GM19438 (cell line): Measurements from ENCODE around the gene CELA2A.
"Not testable (repeated sequence)": the region's sequence is repeated elsewhere in the genome, so short reads cannot be mapped to it uniquely, and the experiment has no call there.

Experiments used
- ATAC-seq: cut with Tn5 transposase; IDR thresholded peaks from one replicate; pipeline ENCODE4 v1.9.1; 2021; ENCODE audit warnings: low read depth; ENCODE audit not compliant: unreplicated experiment

The CELA2A gene

GRCh38 chr1:15465674-15466073 is 9.1 kb downstream of the CELA2A start:
- ATAC-seq = no peak

GRCh38 chr1:15466955-15467625 is 10.6 kb downstream of the CELA2A start:
- ATAC-seq = not testable (repeated sequence)

GRCh38 chr1:15468145-15468544 is 11.6 kb downstream of the CELA2A start:
- ATAC-seq = no peak

GRCh38 chr1:15469361-15469760 is 12.8 kb downstream of the CELA2A start:
- ATAC-seq = no peak

GRCh38 chr1:15469821-15470448 is 13.4 kb downstream of the CELA2A start:
- not testable (repeated sequence) for ATAC-seq

- not testable (repeated sequence) for ATAC-seq
Measured at GRCh38 chr1:15471067-15471466, 14.5 kb downstream of the CELA2A start.

- not testable (repeated sequence) for ATAC-seq
Measured at GRCh38 chr1:15471723-15472122, 15.2 kb downstream of the CELA2A start.

- no peak for ATAC-seq
Measured at GRCh38 chr1:15472587-15472986, 16.1 kb downstream of the CELA2A start.

GRCh38 chr1:15475752-15476314 is 19.3 kb downstream of the CELA2A start, which contains the start of gene CELA2B:
CELA2B (plus strand) TSS chr1:15476104; CDS start chr1:15476126, 22 bp downstream.
- ATAC-seq = no peak

- no peak for ATAC-seq
Measured at GRCh38 chr1:15476927-15477326, 20.4 kb downstream of the CELA2A start.

GRCh38 chr1:15477646-15478212 is 21.2 kb downstream of the CELA2A start:
- no peak for ATAC-seq

- no peak for ATAC-seq
Measured at GRCh38 chr1:15479654-15480347, 23.3 kb downstream of the CELA2A start.

- ATAC-seq = not testable (repeated sequence)
Measured at GRCh38 chr1:15482455-15482854, 25.9 kb downstream of the CELA2A start.

- not testable (repeated sequence) for ATAC-seq
Measured at GRCh38 chr1:15482983-15483543, 26.5 kb downstream of the CELA2A start.

- ATAC-seq = no peak
Measured at GRCh38 chr1:15483971-15484370, 27.4 kb downstream of the CELA2A start.

- ATAC-seq = not testable (repeated sequence)
Measured at GRCh38 chr1:15484443-15484842, 27.9 kb downstream of the CELA2A start.

- no peak for ATAC-seq
Measured at GRCh38 chr1:15485636-15486035, 29.1 kb downstream of the CELA2A start.

GRCh38 chr1:15486844-15487610 is 30.5 kb downstream of the CELA2A start:
- not testable (repeated sequence) for ATAC-seq

GRCh38 chr1:15488371-15488770 is 31.8 kb downstream of the CELA2A start:
- ATAC-seq = no peak
